HG03469 (cell line): ENCODE data around the gene MAS1.
"Not testable (repeated sequence)": the region's sequence is repeated elsewhere in the genome, so short reads cannot be mapped to it uniquely, and the experiment has no call there.

Source experiments
- ATAC-seq: cut with Tn5 transposase; IDR thresholded peaks from one replicate; pipeline ENCODE4 v1.9.1; 2021; ENCODE audit warnings: mild to moderate bottlenecking, moderate library complexity, moderate number of reproducible peaks; ENCODE audit not compliant: unreplicated experiment

The MAS1 gene

DNA sequence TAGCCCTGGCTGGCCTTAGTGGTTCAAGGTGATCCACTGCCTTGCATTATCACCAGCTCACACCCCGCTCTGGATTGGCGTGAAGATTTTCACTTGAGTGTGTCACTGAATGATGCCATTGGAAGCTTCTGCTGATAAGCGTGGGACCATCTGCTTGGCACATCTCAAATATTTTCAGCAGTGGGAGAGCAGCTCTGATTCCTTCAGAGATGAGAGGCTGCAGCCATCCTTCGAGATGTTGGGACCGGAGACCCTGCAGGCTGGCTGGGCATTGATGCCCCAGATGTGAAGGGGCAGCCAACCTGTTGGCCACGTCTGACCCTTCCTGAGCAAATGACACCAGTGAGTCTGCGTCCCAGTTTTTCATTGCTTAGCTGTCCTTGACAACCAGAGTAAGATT lies at the start of gene MAS1:
TSS of gene MAS1 (plus strand) at position 197 of the 400 bp plus-strand sequence. CDS start 15,968 bp downstream, outside the sequence.
- ATAC-seq = no peak

DNA sequence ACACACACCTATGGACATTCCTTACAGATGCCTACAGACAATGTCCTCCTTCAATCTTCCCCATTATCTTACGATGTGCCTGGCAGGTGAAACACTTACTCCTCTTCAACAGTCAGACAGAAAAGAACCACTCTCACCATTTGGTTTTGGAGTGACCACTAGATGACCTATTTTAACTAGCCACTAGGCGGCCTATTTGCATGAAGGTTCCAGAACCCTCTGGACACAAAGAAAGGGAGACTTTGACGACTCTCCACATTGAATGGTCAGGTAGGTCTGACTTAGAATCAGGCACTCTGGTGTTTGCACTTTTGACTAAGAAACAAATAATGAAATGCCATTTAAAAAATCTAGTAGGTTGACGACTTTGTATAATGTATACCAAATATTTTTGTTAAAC lies 48.8 kb upstream of the MAS1 start:
- ATAC-seq = no peak

DNA sequence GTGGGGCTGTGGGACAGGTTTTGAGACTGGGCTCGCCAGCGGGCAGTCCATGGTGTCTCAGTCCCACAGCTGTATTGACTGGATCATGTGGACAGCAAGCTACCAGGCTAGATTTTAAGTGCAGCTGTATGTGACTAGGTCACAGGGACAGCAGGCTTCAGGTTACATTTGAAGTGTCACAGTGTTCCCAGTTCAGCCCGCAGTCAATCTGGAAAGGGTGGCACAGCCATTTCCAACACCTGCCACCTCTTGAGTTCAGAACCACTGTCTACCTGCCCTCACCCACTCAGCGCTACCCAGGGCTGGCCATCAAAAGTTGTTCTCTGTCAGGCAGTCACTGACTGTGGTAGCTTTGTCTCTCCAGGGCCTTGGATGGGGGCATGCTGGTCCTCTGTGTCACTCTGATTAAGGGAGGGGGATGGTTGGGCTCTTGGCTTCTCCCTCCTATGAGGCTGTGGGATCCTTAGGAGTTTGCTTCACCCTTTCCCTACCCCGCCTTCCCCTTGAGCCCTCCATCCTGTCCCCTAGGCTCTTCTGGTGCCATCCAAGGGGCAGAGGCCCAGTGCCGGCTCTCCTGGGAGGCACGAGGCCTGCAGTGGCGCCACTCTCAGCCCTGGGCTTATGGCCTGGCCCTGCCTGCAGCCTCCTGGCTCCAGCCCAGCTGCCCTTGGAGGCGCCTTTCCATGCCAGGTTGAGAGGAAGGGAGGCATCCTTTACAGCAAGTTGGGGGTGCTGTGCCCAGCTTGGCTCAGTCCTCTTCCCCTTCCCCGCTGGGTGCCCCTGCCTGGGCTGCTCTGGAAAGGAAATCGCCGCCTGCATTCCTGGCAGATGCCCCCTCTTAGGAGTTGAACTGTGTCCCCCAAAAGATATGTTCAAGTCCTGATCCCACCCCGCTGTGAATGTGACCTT lies 45.8 kb upstream of the MAS1 start:
- ATAC-seq = no peak

DNA sequence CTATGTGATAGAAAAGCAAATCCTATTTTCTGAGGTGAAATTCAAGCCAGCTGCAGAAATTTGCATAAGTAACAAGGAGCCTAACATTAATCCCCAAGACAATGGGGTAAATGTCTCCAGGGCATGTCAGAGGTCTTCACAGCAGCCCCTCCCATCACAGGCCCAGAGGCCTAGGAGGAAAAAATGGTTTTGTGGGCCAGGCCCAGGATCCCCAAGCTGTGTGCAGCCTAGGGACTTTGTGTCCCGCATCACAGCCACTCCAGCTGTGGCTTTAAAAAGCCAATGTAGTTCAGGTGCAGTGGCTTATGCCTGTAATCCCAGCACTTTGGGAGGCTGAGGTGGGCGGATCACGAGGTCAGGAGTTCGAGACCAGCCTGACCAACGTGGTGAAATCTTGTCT lies 42.2 kb upstream of the MAS1 start:
- not testable (repeated sequence) for ATAC-seq

DNA sequence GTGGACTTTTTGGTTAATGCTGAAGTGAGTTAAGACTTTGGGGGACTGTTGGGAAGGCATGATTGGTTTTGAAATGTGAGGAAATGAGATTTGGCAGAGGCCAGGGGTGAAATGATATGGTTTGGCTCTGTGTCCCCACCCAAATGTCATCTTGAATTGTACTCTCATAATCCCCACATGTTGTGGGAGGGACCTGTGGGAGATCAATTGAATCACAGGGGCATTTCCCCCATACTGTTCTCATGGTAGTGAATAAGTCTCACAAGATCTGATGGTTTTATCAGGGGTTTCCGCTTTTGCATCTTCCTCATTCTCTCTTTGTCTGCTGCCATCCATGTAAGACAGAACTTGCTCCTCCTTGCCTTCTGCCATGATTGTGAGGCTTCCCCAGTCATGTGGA lies 40.9 kb upstream of the MAS1 start:
- ATAC-seq = not testable (repeated sequence)

DNA sequence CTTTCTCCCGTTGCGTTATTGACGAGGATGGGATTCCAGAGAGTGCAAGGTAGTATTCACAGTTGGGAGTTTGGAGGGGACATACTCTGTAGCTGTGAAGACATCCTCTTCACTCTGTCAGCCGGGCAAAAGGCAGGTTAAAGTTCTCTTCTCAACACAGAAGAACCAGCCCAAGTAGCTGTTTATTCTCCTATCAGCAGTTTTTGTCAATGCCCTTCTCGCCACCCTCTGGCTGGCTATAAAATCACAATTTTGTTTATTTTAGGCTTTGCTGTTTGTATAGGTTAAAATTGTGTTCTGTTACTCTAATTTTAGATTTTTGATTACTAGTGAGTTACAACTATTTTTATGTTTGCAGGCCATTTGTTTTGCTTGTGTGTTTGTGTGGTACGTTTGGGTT lies 37.9 kb upstream of the MAS1 start:
- no peak for ATAC-seq

DNA sequence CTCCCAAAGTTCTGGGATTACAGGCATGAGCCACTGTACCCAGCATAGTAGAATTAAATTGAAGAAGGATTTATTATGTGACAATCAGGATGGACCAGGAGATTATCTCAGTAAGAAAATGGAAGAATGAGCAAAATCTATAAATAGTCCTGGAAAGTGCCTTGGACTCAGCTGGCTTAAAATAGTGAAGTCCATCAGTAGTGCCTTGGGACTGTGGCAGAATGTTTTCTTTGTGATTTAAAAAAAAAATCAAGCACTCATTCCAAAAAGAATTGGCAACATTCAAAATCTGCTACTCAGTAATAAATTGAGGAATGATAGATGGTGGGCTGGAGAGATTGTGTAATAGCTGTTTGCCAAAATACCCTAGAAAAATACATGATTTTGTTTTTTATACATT lies 37.0 kb upstream of the MAS1 start:
- no peak for ATAC-seq

DNA sequence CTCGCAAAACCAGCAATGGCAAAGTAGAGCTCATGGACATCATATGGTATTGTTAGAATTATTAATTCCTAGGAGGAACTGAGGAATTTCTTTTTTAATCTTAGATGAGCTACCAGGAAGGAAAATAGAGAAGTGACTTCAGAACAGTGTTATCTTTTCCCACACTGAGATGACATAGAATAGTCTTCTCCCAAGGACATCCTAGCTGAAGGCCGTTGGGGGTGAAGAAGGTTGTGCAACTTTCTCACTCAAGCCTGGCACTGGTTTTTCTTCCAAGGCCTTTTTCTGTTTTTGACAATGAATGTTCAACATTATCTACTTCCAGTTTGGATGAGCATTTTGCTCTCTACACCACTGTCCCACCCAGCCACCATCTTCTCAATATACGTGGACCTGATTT lies 35.8 kb upstream of the MAS1 start:
- no peak for ATAC-seq

DNA sequence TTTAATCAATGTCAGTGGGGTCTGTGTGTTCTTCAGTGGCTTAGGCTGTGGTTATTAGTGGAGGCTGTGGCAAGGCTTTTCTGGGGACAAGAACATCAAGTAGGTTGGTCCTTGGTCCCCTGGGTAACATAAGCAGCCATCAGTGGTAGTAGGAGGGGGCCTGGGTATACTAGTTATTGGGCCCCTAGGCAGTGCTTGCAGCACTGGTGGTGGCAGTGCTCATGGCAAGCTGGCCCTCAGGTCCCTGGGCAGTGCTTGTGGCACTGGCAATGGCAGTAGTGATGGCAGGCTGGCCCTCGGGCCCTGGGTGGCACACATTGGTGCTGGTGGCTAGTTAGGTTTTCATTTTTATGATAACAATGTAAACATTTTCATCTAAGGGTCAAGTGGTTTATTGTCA lies 32.5 kb upstream of the MAS1 start:
- ATAC-seq = no peak

DNA sequence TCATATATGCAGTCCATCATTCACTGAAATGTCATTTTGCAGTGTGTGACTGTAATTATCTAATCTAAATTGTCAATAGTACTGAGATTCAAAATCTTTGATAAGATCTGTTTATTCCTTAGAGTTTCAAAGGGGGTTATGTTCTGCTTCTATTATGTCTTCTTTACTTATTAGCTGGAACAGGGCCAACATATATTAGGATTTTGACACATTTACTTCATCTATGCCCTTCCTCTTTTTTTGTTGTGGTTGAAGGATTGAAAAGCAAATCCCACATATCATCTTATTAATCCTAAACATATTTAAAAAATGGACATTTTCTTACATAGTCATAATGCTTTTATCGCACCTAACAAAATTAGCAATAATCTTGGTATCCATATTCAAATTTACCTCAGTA lies 30.3 kb upstream of the MAS1 start:
- no peak for ATAC-seq

DNA sequence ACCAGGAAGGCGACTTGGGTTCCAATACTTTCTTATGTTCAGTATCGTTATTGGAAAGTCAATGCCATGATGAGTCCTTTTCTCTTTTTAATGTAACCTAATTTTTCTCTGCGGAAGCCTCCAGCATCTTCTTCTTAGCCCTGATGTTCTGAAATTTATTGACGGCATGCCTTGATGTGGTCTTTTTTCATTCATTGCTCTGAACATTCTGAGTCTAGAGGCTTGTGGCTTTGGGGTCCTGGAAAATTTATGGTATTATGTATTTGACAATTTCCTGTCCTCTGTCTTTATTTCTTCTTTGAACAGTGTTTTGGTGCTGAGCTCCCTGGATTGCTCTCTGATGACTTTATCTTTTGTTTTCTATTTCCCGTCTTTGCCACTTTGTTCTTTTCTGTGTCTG lies 28.7 kb upstream of the MAS1 start:
- no peak for ATAC-seq

DNA sequence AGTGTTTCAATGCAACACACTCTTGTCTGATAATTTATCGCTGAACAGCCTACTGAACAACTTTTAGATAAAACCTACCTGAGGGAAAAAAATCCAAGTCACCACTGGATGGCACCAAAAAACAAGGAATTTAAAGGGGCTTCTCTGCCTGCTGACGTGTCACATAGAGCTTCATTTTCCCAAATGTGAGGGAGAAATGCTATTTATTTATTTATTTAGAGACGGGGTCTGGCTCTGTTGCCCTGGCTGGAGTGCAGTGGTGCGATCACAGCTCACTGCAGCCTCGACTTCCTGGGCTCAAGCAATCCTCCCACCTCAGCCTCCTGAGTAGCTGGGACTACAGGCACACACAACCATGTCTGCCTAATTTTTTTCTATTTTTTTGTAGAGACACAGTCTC lies 27.4 kb upstream of the MAS1 start:
- ATAC-seq = not testable (repeated sequence)

DNA sequence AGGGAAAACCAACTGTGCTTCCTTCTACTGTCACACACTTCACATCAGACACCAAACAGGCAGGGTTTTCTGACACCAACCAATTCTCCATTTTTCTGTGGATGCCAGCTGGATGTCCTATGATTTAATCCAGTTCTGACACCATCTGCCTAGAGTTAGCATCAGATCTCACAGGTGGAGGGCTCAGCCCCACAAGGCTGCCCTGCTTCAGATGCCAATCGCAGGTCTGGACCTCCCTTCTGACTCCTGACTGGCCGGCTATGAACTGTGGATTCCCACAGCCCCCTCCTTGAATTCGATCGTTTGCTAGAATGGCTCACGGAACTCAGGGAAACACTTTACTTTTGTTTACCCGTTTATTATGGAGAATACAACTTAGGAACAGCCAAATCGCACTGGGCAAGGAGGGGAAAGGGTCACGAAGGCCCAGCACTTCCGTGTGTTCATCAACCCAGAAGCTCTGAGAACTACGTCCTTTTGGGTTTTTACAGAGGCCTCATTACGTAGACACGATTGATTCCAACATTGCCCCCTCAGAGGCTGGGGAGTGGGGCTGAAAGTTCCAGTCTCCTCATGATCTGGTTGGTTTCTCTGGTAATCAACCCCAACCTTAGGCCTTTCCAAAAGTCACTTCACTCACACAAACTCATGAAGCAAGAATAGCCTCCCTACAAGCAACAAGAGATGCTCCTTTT lies 25.4 kb upstream of the MAS1 start:
- ATAC-seq = no peak

DNA sequence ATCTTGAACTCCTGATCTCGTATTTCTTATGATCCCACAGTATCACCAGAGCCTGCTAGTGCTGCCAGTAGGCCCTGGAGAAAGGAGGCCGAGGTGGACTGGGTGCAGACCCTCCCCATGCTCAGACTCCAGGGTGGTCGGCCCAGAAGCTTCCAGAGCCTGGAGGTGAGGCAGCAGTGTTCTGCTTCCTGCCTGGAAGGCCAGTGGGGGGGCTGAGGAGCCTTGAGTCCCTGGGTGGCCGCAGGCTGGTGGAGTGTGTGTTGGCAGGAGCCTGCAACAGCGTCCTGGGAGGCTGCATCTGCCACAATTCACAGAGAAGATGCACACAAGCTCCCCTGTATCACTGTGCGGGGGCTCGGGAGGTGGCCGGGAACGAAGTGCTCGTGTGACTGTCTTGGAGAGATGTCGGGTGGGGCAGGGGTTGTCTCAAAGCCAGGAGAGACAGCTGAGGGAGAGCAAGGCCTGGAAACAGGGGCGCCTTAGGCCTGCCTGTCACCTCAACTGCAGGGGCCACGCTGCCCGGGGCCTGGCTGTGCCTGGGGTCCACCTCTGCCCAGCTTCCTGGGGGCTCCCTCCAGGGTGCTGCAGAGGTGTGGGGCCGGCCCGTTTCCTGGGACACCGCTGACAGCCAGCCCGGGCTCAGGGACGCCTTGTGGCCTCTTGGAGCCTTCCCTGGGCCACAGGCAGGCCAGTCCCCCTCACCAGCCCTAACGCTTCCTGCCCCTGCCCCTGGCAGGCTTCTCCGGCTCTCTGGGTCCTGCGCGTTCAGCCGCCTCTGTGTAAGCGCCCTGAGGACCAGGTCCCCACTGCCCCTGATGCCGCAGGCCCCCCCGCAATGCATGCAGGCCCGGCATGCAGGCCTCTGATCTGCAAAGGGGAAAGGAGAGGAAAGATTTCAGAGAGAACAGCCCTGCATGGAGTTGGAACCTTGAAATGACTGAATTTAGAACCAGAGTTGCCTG lies 24.2 kb upstream of the MAS1 start:
- ATAC-seq = no peak

DNA sequence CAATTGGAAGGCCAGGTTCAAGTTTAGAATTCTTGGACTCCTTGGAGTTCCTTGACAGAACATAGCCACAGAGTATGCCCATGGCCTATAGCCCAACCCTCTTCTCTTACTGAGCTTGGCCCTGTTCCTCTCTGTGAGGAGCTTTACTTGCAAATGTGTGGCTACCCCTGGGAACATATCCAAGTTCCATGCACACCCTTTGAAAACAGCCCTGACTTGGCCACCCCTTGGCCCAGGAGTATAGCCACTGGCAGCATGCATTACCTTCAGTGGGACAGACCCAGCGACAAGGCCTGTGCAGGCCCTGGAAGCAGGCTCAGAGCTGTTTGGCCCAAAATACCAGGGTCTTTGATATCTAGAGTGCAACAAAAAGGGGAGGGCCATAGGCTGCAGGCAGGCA lies 19.5 kb upstream of the MAS1 start:
- no peak for ATAC-seq

DNA sequence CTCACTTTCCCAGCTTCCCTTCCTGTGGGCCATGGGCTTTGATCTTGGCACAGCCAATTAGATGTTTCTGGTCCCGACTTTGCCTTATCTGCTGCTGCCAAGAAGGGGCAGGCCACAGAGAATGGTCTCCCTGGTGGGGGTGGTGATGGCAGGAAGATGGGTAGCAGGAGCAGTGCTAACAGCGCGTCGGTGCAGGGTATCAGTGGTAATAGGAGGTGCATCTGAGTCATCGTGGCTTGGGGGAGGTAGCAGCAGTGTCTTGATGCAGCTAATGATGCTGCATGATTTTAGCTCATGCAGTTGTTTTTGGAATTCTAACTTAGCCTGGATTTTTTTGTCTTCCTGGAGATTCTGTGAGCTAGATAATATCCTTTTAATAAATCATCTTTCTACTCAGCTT lies 18.9 kb upstream of the MAS1 start:
- no peak for ATAC-seq

DNA sequence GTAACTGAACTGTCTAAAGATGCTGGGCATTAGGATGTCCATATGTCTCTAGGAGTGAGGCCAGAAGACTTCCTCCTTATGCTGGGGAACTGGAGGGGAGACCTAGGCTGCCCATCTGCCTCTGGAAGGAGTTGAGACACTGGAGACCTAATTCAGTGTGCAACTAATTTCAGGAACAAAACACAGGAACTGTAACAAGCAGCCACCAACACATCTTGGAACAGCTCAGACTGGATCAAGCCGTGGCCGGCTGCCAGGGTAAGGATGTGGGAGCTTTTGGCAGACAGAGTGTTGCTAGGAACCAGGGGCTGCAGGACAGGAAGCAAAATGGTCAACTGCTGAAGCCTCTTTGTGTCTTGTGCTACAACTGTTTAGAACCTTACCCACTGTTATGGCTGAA lies 16.4 kb upstream of the MAS1 start:
- no peak for ATAC-seq

DNA sequence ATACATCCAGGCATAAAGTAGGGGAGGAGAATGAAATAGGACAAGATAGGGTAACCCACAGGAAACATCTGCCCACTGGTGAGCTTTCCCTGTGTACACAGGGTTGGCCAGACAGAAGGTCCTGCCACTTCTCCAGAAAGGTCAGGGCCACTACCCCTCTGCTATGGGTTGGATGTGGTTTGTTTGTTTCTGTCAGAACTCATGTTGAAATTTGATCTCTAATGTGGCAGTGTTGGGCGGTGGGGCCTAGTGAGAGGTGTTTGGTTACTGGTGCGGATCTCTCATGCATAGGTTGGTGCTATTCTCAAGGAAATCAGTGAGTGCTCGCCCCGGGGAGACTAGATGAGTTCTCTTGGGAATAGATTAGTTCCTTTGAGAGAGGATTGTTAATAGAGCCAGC lies 15.6 kb upstream of the MAS1 start:
- no peak for ATAC-seq

DNA sequence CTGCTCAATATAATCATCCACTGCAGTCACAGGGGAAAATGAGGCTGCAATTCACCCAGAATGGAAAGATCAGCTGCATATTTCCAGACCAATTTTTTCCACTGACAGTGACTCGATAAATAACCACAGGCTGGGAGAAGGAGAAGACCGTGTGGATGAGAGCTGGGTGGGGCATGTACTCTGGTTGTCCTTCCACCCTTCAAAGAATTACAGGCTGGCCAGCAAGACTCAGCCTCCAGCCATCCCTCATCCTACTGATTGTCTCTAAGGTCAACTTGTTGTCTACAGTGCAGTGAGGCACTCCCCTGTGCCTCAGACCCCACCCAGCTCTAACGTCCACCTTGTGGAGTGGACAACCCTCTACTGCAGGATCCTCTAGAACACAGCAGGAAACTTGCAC lies 14.5 kb upstream of the MAS1 start:
- ATAC-seq = no peak

DNA sequence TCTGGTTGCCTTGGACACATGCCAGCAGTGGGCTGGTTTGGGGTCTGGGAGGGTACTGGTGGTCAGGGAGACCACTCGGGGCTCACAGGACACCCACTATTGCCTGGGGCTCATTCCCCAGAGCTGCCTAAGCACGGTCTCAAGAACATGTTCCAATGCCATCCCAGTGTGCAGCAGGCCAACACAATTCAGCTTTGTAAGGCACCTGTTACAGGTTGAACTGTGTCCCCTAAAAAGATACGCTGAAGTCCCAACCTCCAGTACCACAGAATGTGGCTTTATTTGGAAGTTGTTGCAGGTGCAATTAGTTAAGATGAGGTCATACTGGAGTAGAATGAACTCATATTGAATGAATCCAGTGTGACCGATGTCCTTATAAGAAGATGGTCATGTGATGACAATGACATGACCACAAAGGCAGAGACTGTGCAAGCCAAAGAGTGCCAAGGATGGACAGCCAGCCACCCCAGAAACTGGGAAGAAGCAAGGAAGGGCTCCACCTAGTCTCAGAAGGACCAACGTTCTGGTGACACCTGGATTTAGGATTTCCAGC lies 13.5 kb upstream of the MAS1 start:
- no peak for ATAC-seq

DNA sequence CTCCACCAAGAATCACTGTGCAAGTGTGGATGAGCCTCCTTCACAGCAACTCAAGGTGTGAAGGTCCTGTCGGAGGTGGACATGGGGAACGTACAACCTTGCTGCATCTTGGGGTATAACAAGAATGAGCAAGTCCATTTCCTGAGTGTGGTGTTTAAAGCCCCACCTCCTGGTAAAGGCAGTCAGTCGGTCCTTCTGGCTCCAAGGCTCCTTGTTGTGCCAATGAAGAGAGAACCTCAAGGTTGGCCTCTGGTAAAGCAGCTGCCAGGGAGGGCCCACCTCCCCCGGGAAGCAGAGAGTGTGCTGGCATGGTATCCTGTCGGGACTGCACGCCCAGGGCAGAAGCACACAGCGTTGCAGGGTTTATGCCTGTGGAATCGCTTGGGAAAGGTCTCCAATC lies 12.4 kb upstream of the MAS1 start:
- no peak for ATAC-seq
